Stimulated activated CD4-positive, alpha-beta T cell treated with anti-CD3 and anti-CD28 coated beads, TNF-alpha, amount 100 ng/mL, for 24 hours (primary cell): ENCODE measurements around the gene LMO4.

Experiments
- DNase-seq, 3 experiments: peaks; one replicate each; pipeline ENCODE4 v3.0.0-alpha.2; 2020; ENCODE audit warnings: low read depth in 3 of 3

Gene LMO4

GRCh38 chr1:87328272-87329050, at the start of gene LMO4:
LMO4 (plus strand) TSS chr1:87328880; CDS start chr1:87332016, 3,136 bp downstream.
- DNase-seq = peak; percentile 65 to 83 (median 70)

- DNase-seq = no peak
Measured at GRCh38 chr1:87279536-87279875, 49.2 kb upstream of the LMO4 start.

DNA sequence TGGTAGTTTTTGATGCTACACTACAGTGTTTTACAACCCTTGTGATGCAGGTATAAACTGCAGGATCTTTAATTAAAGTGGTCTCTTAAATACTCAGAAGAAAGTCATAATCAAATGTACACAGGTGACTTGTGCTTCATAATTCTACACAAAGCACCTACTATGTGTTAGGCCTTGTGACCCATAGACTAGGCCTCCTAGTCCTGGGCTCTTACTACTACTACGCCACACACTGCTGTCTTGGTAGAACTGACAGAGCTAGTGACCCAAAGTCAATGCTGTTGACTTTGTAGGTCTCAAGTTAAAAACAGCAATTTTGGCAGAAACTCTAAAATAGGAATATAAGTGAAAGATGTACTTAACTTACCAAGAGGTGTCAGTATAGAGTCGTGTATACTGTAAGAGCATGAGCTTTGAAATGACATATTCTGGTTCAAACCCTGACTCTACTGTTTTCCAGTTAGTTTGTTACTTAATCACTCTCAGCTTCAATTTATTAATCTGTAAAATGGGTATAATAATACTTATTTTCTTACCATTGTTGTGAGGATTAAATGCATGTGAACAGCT, 48.6 kb upstream of the LMO4 start:
- DNase-seq = no peak

DNA sequence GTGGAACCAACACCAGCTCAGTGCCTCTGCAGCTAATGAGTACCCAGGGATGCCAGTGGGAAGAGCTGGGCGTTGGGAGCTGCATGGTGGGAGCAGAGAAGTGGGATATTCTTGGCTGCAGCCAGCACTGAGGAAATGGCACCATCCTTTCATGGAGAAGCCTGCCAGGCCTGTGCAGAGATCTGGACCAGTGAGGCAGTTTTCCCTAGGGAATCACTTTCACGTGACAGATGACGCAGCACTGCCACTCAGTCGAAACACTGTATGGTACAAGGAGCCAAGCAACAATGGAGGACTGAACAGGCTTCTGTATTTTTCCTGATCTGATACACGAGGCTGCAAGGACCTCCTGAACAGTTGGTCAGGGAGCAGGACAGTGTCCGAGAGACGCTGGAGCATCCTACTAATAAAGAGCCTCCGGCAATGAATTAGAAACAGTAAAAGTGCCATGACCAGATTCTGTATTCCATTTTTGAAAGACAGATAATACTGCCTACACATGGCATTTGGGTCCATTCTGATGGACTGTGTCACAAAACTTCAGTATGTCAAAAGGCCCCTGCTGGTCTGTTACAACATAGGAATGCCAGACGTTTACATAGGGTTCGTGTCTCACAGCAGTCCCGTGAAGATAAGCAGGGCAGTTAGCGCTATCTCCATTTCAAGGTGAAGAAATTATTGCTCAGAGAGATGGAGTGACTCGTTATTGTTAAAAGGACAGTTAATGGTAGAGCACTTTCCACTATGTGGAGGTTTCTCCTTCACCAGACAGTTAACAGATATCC, 44.0 kb upstream of the LMO4 start:
- DNase-seq = no peak

- no peak for DNase-seq
Measured at GRCh38 chr1:87291107-87291506, 37.6 kb upstream of the LMO4 start.

- DNase-seq = peak; percentile 30 to 52 (median 47)
Measured at GRCh38 chr1:87292684-87293493, 35.8 kb upstream of the LMO4 start.

DNA sequence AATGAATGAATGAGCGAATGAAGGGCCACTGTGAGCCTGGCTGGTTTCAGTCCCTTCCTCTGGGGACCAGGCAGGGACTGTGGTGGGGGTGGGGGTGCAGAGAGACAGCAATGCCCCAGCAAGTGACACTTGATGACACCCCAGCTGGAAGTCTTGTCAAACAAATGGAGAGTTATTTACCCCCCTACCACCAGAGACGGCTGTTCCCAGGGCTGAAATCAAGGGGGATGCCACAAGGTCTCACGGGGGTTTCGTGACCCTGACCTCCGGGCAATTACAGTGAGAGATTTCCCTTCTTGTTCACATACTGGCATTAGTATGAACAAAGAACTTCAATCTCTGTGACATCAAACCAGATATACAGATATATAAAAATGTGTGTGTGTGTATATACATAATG, 34.0 kb upstream of the LMO4 start:
- DNase-seq = no peak

- no peak for DNase-seq
Measured at GRCh38 chr1:87295445-87296110, 33.1 kb upstream of the LMO4 start.

GRCh38 chr1:87296206-87296605, 32.5 kb upstream of the LMO4 start:
- DNase-seq = no peak

DNA sequence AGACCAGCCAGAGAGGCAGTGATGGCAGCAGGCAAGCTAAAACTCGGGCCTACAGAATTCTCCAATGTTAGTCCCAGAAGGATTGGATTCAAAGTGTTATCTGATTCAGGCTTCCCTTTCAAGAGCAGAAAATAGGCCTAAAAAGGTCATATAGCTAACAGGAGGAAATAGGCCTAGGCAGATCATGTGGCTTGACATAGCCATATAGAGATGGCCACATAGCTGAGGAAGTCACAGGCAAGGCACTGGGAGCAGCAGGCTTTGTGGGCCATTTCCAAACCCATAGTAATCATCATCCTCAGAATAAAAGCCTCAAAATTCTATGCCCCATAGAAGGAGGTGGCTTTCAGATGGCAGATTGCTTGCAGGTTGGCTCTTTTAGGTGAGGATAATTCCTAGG, 29.0 kb upstream of the LMO4 start:
- no peak for DNase-seq

GRCh38 chr1:87300628-87301027, 28.1 kb upstream of the LMO4 start:
- DNase-seq = no peak

GRCh38 chr1:87305151-87305550, 23.5 kb upstream of the LMO4 start:
- DNase-seq = no peak

GRCh38 chr1:87305762-87306161, 22.9 kb upstream of the LMO4 start:
- no peak for DNase-seq

DNA sequence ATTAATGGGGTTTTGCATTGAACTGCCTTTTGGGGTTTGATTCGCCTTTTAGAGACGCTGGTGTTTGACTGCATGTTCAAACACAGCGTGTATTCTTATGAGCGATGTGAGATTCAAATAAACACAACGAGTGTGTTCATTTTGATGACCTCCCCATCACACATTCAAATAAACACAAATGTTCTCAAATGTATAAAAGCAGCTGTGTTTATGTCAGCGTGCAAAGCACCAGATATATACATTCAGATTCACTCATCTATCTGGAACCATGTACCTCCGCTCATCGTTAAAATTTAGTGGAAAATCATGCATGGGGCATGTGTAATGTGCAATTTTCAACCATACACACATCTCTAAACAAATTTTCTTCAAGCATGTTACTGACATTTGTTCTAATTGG, 21.4 kb upstream of the LMO4 start:
- DNase-seq = no peak

GRCh38 chr1:87307931-87308330, 20.7 kb upstream of the LMO4 start:
- no peak for DNase-seq

DNA sequence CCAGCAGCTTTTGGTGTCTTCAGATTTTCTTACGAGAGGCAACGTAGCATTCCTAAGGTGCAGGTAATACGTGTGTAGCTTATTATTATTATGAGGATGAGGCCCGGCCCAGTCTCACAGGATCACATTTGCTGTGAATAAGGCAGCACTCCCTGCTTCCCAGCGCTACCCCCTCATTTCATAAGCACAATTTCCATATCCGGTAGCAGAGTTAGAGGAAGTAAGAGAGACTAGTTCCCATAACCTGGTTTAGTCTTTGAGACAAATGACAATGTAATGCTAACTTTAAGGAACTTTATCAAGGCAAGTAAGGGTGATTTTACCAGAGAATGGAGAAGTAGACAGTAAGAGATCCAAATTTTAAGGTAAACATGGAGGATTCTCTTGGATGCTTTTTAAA, 14.6 kb upstream of the LMO4 start:
- DNase-seq = no peak

DNA sequence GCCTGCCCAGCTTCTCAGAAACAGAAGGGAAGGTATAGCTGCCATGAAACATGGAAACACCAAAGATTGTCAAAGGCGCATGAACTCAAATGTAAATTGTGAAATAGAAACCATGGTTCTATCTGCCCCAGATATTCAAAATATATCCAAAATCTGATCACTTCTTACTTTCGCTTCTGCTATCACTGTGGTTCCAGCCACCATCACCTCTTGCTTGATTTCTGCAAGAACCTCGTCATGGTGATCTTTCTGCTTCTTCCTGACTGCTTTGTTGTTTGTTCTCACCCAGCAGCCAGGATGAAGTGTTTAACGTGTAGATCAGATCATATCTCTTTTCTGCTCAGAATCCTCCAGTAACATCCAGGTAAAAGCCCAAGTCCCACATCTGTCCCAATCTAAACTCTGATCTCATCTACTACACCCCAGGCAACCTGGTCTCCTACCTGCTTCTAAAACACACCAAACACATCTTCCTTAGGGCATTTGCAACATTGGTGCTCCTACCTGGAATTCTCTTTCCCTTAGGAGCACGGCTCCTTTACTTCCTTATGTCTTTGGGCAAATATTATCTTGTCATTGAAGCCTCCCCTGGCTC, 10.5 kb upstream of the LMO4 start:
- no peak for DNase-seq

- DNase-seq = no peak
Measured at GRCh38 chr1:87318806-87319205, 9.9 kb upstream of the LMO4 start.

GRCh38 chr1:87325982-87326738, 2.5 kb upstream of the LMO4 start:
- no peak for DNase-seq
